Endothelial cell of umbilical vein (primary cell): Measurements from ENCODE around the gene RALGPS2. TPM values are rescaled to one million over a fixed set of nuclear protein-coding genes. Genes with fewer than 3 reads are reported as not detected.

Experiments
- BruUV-seq: library from RNA; stranded (reverse); fragments of 400-500 nt; replicated peaks from 2 replicates; lab custom pipeline; 2021; lab: Mats Ljungman, UMichigan
- CTCF ChIA-PET: fragments of 300-600, 350-600 bp; sonication (Branson Sonifier 250); formaldehyde crosslinking; loops from one replicate; lab custom pipeline; 2021; ENCODE audit warnings: antibody characterized with exemption, inconsistent platforms; lab: Charles Lee
- POLR2A ChIA-PET: fragments of 300-600, 350-600 bp; sonication (Branson Sonifier 250); formaldehyde crosslinking; loops from one replicate; lab custom pipeline; 2021; ENCODE audit warnings: antibody characterized with exemption, inconsistent platforms; lab: Charles Lee
- DNase-seq: peaks from one replicate; pipeline ENCODE4 v3.0.0-alpha.2; 2011; ENCODE audit warnings: low read depth, low spot score
- FAIRE-seq: peaks from 2 replicates; lab custom pipeline; 2011; peaks lifted over from hg19 to GRCh38; lab: Jason Lieb, UNC
- H2AFZ ChIP-seq: 2 replicates; pipeline ENCODE4 v1.6.0; 2012; ENCODE audit warnings: low read depth, low read length, control low read depth, inconsistent platforms
- H3K27ac ChIP-seq: 2 replicates; pipeline ENCODE4 v1.5.1; 2011; ENCODE audit warnings: low read depth, mild to moderate bottlenecking, control low read depth, low read length, moderate library complexity; ENCODE audit not compliant: insufficient read depth
- H3K27me3 ChIP-seq, 2 experiments: 2 replicates each; pipeline versions ENCODE4 v1.6.0 to v1.6.1; 2011; ENCODE audit warnings: low read length in 2 of 2, mixed read lengths in 1 of 2; ENCODE audit not compliant: control insufficient read depth in 2 of 2, insufficient read depth in 2 of 2
- H3K36me3 ChIP-seq, 2 experiments: 2 replicates in 1 of 2; 3 replicates in 1 of 2; pipeline ENCODE4 v1.5.1; 2011; ENCODE audit warnings: low read length in 2 of 2, mild to moderate bottlenecking in 1 of 2, moderate library complexity in 1 of 2; ENCODE audit not compliant: control insufficient read depth in 2 of 2, insufficient read depth in 2 of 2; ENCODE audit errors: extremely low read depth in 1 of 2
- H3K4me1 ChIP-seq: 3 replicates; pipeline ENCODE4 v1.5.1; 2011; ENCODE audit warnings: mild to moderate bottlenecking, low read length; ENCODE audit not compliant: control insufficient read depth, insufficient read depth; ENCODE audit errors: extremely low read depth
- H3K4me2 ChIP-seq: 2 replicates; pipeline ENCODE4 v1.6.1; 2011; ENCODE audit warnings: low read length, control low read depth, mixed read lengths; ENCODE audit not compliant: insufficient read depth
- H3K4me3 ChIP-seq, 3 experiments: fragments of 200-600 bp in 1 of 3; sonication (generic), shearing (Covaris generic) in 1 of 3; replicated peaks in 1 of 3; 2 replicates each; pipeline ENCODE4 v1.5.1; 2011 to 2016; ENCODE audit warnings: control low read depth in 3 of 3, low read length in 3 of 3, mild to moderate bottlenecking in 2 of 3, inconsistent platforms in 1 of 3, low read depth in 1 of 3, moderate library complexity in 1 of 3; ENCODE audit not compliant: insufficient read depth in 1 of 3
- H3K79me2 ChIP-seq: 2 replicates; pipeline ENCODE4 v1.6.0; 2012; ENCODE audit warnings: low read length, inconsistent platforms; ENCODE audit not compliant: control insufficient read depth, insufficient read depth
- H3K9ac ChIP-seq: replicated peaks from 2 replicates; pipeline ENCODE3; 2011; ENCODE audit warnings: low read length, control low read depth; ENCODE audit not compliant: insufficient read depth; ENCODE audit errors: extremely low read depth
- H3K9me1 ChIP-seq: replicated peaks from 3 replicates; pipeline ENCODE4 v1.6.0; 2011; ENCODE audit warnings: mild to moderate bottlenecking, low read length; ENCODE audit not compliant: control insufficient read depth, insufficient read depth; ENCODE audit errors: extremely low read depth
- H3K9me3 ChIP-seq: replicated peaks from 2 replicates; pipeline ENCODE4 v1.5.1; 2012; ENCODE audit warnings: low read length, inconsistent platforms; ENCODE audit not compliant: control insufficient read depth, insufficient read depth
- H4K20me1 ChIP-seq: replicated peaks from 2 replicates; pipeline ENCODE3; 2011; ENCODE audit warnings: mild to moderate bottlenecking, low read length; ENCODE audit not compliant: control insufficient read depth, insufficient read depth; ENCODE audit errors: extremely low read depth
- CTCF ChIP-seq, 2 donors: IDR thresholded peaks; 1 replicate in 1 of 2; 2 replicates in 1 of 2; pipeline ENCODE4 v1.5.1; 2011; ENCODE audit warnings: low read length in 2 of 2, mild to moderate bottlenecking in 2 of 2, moderate library complexity in 2 of 2, control low read depth in 1 of 2, inconsistent platforms in 1 of 2, low read depth in 1 of 2; ENCODE audit not compliant: insufficient read depth in 1 of 2; ENCODE audit errors: extremely low read depth in 1 of 2
- EZH2 ChIP-seq: IDR thresholded peaks from 2 replicates; pipeline ENCODE4 v1.6.1; 2012; ENCODE audit warnings: borderline replicate concordance, low read depth, mild to moderate bottlenecking, moderate library complexity, low read length, inconsistent platforms; ENCODE audit not compliant: severe bottlenecking
- FOS ChIP-seq: IDR thresholded peaks from 2 replicates; pipeline ENCODE4 v1.6.1; 2011; ENCODE audit warnings: mild to moderate bottlenecking, low read length, moderate library complexity, borderline replicate concordance; ENCODE audit not compliant: insufficient read depth
- GATA2 ChIP-seq: IDR thresholded peaks from 2 replicates; pipeline ENCODE4 v1.7.0; 2011; ENCODE audit warnings: low read depth, mild to moderate bottlenecking, moderate library complexity, mixed read lengths, low read length; ENCODE audit not compliant: insufficient read length, insufficient read depth
- JUN ChIP-seq: IDR thresholded peaks from 2 replicates; pipeline ENCODE4 v1.6.1; 2011; ENCODE audit warnings: borderline replicate concordance, low read depth; ENCODE audit not compliant: insufficient read length, insufficient read depth
- MYC ChIP-seq: IDR thresholded peaks from one replicate; pipeline ENCODE4 v1.6.1; 2011; ENCODE audit warnings: mild to moderate bottlenecking, low read depth, low read length
- POLR2A ChIP-seq: IDR thresholded peaks from 2 replicates; pipeline ENCODE4 v1.6.1; 2012; ENCODE audit warnings: low read depth, mild to moderate bottlenecking, control low read depth, low read length
- POLR2AphosphoS5 ChIP-seq: IDR thresholded peaks from 2 replicates; pipeline ENCODE4 v1.6.1; 2012; ENCODE audit warnings: low read depth, mild to moderate bottlenecking, control low read depth, low read length, moderate library complexity; ENCODE audit not compliant: insufficient read depth
- dilution Hi-C: fragments of 300-500 bp; cut with MboI; formaldehyde crosslinking; loops from one replicate; pipeline ENCODE4 v1.15.0; 2019; ENCODE audit warnings: low sequenced_read_pairs; ENCODE audit not compliant: extremely low pct_ligation_motif_present
- intact Hi-C: fragments of 100-400 bp; cut with micrococcal nuclease; formaldehyde crosslinking; loops from one replicate; pipeline ENCODE4 v1.10.0; 2022
- polyA plus RNA-seq, 4 experiments: library from polyadenylated mRNA; depleted of rRNA in 3 of 4; stranded (reverse) in 3 of 4; unstranded in 1 of 4; fragments of >200 nt; gene quantifications; 2 replicates each; pipeline versions ENCODE4 v1.2.1 to v1.2.3, GENCODE V29; 2011 to 2012; ENCODE audit warnings: missing spikeins in 1 of 4
- total RNA-seq: library from RNA; stranded (reverse); gene quantifications from 2 replicates; pipeline ENCODE4 v1.2.3, GENCODE V29; 2021
- TF ChIP-seq, protein P1 (sequence below): IDR thresholded peaks from 2 replicates; pipeline ENCODE4 v1.6.1; 2011; ENCODE audit not compliant: insufficient read depth, insufficient read length

The RALGPS2 gene
- total and polyA plus RNA-seq, 2 donors (not counting 3 experiments of a cell fraction or from before 2014, with no cell fraction given), result 4.6 to 27.7 TPM

- no TSS peak for BruUV-seq
- no peak for FAIRE-seq
- H2AFZ ChIP-seq, result no peak overlapping the region
Observed at GRCh38 chr1:178713259-178713658, 11.8 kb upstream of the RALGPS2 start.

More at GRCh38 chr1:178713259-178713658, 11.8 kb upstream of the RALGPS2 start:
- dilution Hi-C loops (no loop called here), intact Hi-C loops (no loop called here)
- H3K4me3 ChIP-seq, result no peak overlapping the region
- H3K4me1 ChIP-seq, result no peaks in the 10 kb centered on the region
- no peaks in the 10 kb centered on the region for H3K9me3 ChIP-seq
- CTCF ChIA-PET, result no interaction called here
- no peak for DNase-seq
- no peak overlapping the region for H3K9ac ChIP-seq
- H4K20me1 ChIP-seq, result no peaks in the 10 kb centered on the region
- no peak overlapping the region for H3K4me2 ChIP-seq
- POLR2A ChIA-PET, result no interaction called here
- H3K36me3 ChIP-seq, result no peaks in the 10 kb centered on the region
- TF ChIP-seq JUN, result no peak
- TF ChIP-seq, protein P1, sequence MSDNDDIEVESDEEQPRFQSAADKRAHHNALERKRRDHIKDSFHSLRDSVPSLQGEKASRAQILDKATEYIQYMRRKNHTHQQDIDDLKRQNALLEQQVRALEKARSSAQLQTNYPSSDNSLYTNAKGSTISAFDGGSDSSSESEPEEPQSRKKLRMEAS, result no peak
- TF ChIP-seq MYC, result no peak
- no peak for TF ChIP-seq GATA2
- TF ChIP-seq CTCF (IDR thresholded peaks at IDR 0.05; ENCODE audit: extremely low read depth in 1 of 2, insufficient read depth in 1 of 2, low read depth in 1 of 2, low read length in 2 of 2), result no peak
- no peak for TF ChIP-seq POLR2AphosphoS5
- no peak for TF ChIP-seq EZH2
- TF ChIP-seq POLR2A, result no peak
- no peak for TF ChIP-seq FOS
- H3K27me3 ChIP-seq, result no peaks in the 10 kb centered on the region
- no peaks in the 10 kb centered on the region for H3K79me2 ChIP-seq
- H3K27ac ChIP-seq, result no peak overlapping the region
- H3K9me1 ChIP-seq, result no peaks in the 10 kb centered on the region
